Activated CD4-positive, alpha-beta T cell treated with anti-CD3 and anti-CD28 coated beads, Interleukin-2, amount 10 ng/mL, durations not matched to agents 24 days and 14 days (primary cell): ENCODE results near the gene PACSIN1. TPM values are rescaled to one million over a fixed set of nuclear protein-coding genes. Genes with fewer than 3 reads are reported as not detected.

Source experiments
- DNase-seq: peaks from one replicate; pipeline ENCODE4 v3.0.0; 2022
- H3K27ac Mint-ChIP-seq: one replicate; pipeline ENCODE4 v1.8.0; 2022; ENCODE audit warnings: mild to moderate bottlenecking, mixed read lengths
- H3K27me3 Mint-ChIP-seq: one replicate; pipeline ENCODE4 v1.8.0; 2022; ENCODE audit warnings: mixed read lengths
- H3K36me3 Mint-ChIP-seq: one replicate; pipeline ENCODE4 v1.8.0; 2022; ENCODE audit warnings: low read depth, mild to moderate bottlenecking, mixed read lengths
- H3K4me1 Mint-ChIP-seq: one replicate; pipeline ENCODE4 v1.8.0; 2021; ENCODE audit warnings: mixed read lengths
- H3K4me3 Mint-ChIP-seq: one replicate; pipeline ENCODE4 v1.8.0; 2022; ENCODE audit warnings: mild to moderate bottlenecking, moderate library complexity, mixed read lengths
- H3K9me3 Mint-ChIP-seq: one replicate; pipeline ENCODE4 v1.8.0; 2021; ENCODE audit warnings: mixed read lengths
- intact Hi-C: fragments of 100-400 bp; cut with micrococcal nuclease; formaldehyde crosslinking; loops from one replicate; pipeline ENCODE4 v1.15.1; 2023
- total RNA-seq: library from RNA; stranded (reverse); gene quantifications from 2 replicates; pipeline ENCODE4 v1.2.3, GENCODE V29; 2022

The PACSIN1 gene
- total RNA-seq, 1 donor from 2014 or later, result not detected

GRCh38 chr6:34510299-34510698, 44.4 kb downstream of the PACSIN1 start:
- no peak for DNase-seq
- H3K9me3 Mint-ChIP-seq, result no peaks in the 10 kb centered on the region
- no peak overlapping the region for H3K4me3 Mint-ChIP-seq
- no peaks in the 10 kb centered on the region for H3K36me3 Mint-ChIP-seq
- no peaks in the 10 kb centered on the region for H3K4me1 Mint-ChIP-seq
- intact Hi-C loops, result no loop called here
- peaks cover 19% of the 10 kb centered on the region for H3K27me3 Mint-ChIP-seq
- H3K27ac Mint-ChIP-seq, result no peak overlapping the region

- H3K27ac Mint-ChIP-seq, result no peak overlapping the region
- H3K27me3 Mint-ChIP-seq, result peaks cover 17% of the 10 kb centered on the region
- H3K4me3 Mint-ChIP-seq, result no peak overlapping the region
- no peak for DNase-seq
- intact Hi-C loops, result no loop called here
- no peaks in the 10 kb centered on the region for H3K4me1 Mint-ChIP-seq
- no peaks in the 10 kb centered on the region for H3K36me3 Mint-ChIP-seq
- no peaks in the 10 kb centered on the region for H3K9me3 Mint-ChIP-seq
These were observed 45.5 kb downstream of the PACSIN1 start for GRCh38 chr6:34511214-34511914.

DNA sequence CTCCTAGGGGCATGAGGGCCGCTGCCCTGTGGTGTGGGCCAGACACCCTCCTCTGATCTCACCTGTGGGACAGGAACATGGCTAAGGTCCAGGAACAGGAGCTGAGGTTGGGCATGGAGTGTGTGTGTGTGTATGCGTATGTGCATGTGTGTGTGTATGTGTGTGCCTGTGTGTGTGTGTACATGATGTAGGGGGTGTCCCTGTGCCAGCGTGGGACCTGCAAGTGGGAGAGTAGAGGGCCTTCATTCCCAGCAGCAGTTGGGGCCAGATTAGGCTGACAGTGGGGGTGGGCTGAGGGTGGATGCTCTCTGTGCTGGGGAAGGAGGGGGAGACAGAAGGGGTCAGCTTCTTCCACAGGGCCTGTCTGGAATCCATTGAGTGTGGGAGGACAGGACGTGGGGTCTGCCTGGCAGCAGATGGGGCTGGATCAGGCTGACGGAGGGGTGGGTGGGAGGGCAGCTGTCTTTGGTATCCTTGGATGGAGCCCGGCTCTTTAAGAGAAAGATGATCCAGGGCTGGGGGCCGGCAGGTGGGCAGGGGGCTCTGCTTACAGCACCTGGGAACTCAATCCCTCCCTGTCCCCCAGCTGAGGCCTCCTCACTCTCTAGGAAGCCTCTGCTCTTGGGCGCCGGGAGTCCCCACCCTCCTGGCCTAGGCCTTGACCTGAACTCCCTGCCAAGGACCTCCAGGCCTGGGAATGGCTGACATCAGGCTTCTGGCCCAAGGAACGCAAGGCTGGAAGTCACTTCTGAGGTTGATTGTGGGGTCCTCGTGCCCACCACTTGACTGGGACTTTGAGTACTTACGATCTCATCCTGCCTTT, 46.2 kb downstream of the PACSIN1 start:
- Mint-ChIP-seq H3K4me1 (no peaks in the 10 kb centered on the region), H3K27me3 (peaks cover 15% of the 10 kb centered on the region), H3K9me3 (no peaks in the 10 kb centered on the region), H3K4me3 (no peak overlapping the region), H3K27ac (no peak overlapping the region), H3K36me3 (no peaks in the 10 kb centered on the region)
- intact Hi-C loops, result no loop called here
- no peak for DNase-seq

GRCh38 chr6:34512738-34513115, 46.9 kb downstream of the PACSIN1 start:
- no peaks in the 10 kb centered on the region for H3K36me3 Mint-ChIP-seq
- H3K27ac Mint-ChIP-seq, result no peak overlapping the region
- H3K4me1 Mint-ChIP-seq, result no peaks in the 10 kb centered on the region
- H3K9me3 Mint-ChIP-seq, result no peaks in the 10 kb centered on the region
- peaks cover 14% of the 10 kb centered on the region for H3K27me3 Mint-ChIP-seq
- intact Hi-C loops, result no loop called here
- no peak overlapping the region for H3K4me3 Mint-ChIP-seq
- DNase-seq, result no peak

DNA sequence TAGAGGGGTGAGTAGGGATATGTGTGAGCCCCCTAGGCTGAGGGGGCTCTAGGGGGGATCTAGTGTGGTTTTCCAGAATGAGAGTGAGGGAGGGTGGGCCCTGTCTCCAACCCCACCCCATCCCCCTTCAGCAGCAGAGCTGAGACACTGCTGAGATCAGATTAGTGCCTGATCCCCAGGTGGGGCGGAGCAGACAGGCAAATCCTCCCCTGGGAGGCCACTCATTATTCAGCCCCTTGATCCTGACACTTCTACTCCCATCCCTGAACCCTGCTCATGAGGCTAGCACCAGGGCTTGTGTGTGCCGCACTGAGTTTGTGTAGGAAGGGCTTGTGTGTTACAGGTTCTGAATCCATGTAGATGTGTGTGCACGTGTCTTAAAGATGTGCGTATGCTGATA, 47.8 kb downstream of the PACSIN1 start:
- Mint-ChIP-seq H3K4me1 (no peaks in the 10 kb centered on the region), H3K9me3 (no peaks in the 10 kb centered on the region), H3K27me3 (peaks cover 14% of the 10 kb centered on the region), H3K36me3 (no peaks in the 10 kb centered on the region), H3K4me3 (no peak overlapping the region), H3K27ac (no peak overlapping the region)
- intact Hi-C loops, result no loop called here
- no peak for DNase-seq

- DNase-seq, result no peak
- Mint-ChIP-seq H3K27ac (no peak overlapping the region), H3K36me3 (no peaks in the 10 kb centered on the region), H3K4me3 (no peak overlapping the region), H3K4me1 (no peaks in the 10 kb centered on the region), H3K9me3 (no peaks in the 10 kb centered on the region), H3K27me3 (peaks cover 10% of the 10 kb centered on the region)
- intact Hi-C loops, result no loop called here
These were observed 48.2 kb downstream of the PACSIN1 start for GRCh38 chr6:34514112-34514511.

DNA sequence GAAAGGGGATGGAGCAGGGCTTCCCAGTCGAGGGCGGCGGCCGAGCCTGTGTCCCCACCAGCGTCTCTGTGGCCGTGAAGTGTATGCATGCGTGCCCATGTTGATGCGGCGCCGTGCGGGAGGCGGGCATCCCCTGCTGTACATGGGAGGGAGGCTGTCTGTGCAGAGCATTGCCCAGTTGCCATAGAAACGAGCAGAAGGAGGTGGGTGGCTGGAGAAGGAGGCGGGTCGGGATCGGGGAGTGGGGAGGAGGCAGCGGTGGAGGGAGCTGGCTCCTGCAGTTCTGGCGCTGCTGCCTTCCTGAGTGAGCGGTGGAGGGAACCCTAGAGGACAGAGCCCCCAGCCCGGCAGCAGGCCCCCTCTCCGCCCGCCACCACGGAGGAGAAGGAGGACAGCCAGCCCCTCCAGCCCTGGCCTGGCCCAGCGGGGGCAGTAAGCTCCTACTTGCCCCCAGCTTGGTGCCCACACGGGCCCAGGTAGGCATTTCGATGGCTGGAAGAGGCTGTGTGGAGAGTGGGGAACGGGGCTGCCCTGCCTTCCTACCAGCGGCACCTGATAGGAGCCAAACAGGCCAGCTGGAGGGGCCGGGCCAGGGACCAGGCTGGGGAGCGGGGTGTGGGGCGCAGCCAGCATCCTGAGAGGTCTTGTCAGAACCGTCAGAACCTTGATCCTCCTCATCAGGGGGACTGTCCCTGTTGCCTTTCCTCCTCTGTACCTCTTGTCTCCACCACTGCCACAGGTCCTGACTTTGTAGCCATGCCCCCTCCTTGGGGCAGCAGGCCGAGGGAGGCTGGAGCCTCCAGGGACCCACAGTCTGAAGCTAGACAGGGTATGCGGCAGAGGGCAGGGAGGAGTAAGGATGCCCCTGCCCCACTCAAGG, 49.0 kb downstream of the PACSIN1 start:
- H3K9me3 Mint-ChIP-seq, result no peaks in the 10 kb centered on the region
- intact Hi-C loops, result no loop called here
- DNase-seq, result no peak
- no peaks in the 10 kb centered on the region for H3K36me3 Mint-ChIP-seq
- H3K27me3 Mint-ChIP-seq, result peaks cover 9% of the 10 kb centered on the region
- H3K4me1 Mint-ChIP-seq, result no peaks in the 10 kb centered on the region
- no peak overlapping the region for H3K4me3 Mint-ChIP-seq
- no peak overlapping the region for H3K27ac Mint-ChIP-seq

DNA sequence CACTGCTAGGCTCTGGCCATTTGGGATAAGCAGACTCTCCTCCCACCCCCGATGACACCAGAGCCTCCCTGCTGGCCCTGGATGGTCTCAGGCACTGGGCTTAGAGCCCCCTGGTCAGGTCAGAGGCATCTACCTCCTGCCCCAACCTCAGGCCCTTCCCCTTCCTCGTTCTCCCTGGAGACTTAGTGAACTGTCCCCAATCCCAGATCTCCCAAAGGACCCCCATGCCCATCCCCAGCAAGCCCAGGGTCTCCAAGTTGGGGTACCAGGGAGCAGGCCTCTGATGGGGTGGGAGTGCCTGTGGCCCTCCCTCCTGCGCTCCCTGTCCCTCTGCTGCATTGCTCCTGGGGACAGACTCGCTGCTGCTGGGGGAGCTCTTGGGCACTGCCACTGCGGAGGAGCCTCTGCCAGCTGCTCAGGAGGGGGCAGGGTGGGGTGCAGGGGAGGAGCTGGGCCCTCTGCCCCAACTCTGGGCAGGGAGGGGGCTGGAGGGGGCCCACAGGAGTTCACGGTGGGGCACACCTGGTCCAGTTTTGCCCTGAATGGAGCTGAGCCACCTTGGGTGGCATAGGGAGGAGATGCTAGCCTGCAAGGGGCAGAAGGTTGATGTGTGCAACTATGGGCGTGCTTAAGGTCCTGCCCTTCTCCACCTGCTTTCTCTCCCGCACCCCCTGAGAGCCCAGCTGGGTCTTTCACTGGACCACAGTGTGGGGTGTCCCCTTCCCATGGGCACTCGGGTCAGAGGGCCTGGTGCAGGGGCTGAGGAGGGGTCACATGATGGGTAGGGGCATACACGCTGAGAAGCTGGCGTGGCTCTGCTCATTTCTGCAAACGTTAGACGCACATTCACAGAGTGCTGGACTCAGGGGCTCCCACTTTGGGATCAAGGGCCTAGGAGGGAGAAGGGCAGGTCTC, 49.9 kb downstream of the PACSIN1 start:
- Mint-ChIP-seq H3K36me3 (no peaks in the 10 kb centered on the region), H3K4me1 (no peaks in the 10 kb centered on the region), H3K27ac (no peak overlapping the region), H3K9me3 (no peaks in the 10 kb centered on the region), H3K4me3 (no peak overlapping the region), H3K27me3 (peaks cover 9% of the 10 kb centered on the region)
- intact Hi-C loops, result no loop called here
- DNase-seq, result no peak

- Mint-ChIP-seq H3K27me3 (peaks cover 9% of the 10 kb centered on the region), H3K36me3 (no peaks in the 10 kb centered on the region), H3K9me3 (no peaks in the 10 kb centered on the region), H3K4me1 (no peaks in the 10 kb centered on the region), H3K4me3 (no peak overlapping the region), H3K27ac (no peak overlapping the region)
- intact Hi-C loops, result no loop called here
- DNase-seq, result peak; percentile 51
These were observed 50.8 kb downstream of the PACSIN1 start for GRCh38 chr6:34516391-34517324.

DNA sequence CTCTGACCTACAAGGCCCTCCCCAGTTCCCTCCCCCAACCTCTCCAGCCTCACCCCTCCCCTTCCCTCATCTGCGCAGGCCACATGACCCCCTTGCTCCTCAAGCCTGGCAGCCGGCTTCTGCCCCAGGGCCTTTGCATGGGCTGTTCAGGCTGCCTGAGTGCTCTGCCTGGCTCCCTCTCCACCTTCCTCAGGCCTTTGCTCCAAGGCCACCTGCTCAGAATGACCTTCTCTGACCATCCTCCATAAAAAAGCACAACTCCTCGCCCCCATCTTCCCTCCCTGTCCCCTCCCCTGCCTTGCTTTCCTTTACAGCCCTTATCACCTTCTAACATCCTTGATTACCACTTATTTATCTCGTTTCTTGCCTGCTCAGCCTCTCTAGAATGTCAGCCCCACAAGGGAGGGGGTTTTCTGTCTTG, 51.6 kb downstream of the PACSIN1 start:
- Mint-ChIP-seq H3K9me3 (no peaks in the 10 kb centered on the region), H3K36me3 (no peaks in the 10 kb centered on the region), H3K27me3 (peaks cover 9% of the 10 kb centered on the region), H3K27ac (no peak overlapping the region), H3K4me1 (no peaks in the 10 kb centered on the region), H3K4me3 (no peak overlapping the region)
- DNase-seq, result no peak
- intact Hi-C loops, result no loop called here

DNA sequence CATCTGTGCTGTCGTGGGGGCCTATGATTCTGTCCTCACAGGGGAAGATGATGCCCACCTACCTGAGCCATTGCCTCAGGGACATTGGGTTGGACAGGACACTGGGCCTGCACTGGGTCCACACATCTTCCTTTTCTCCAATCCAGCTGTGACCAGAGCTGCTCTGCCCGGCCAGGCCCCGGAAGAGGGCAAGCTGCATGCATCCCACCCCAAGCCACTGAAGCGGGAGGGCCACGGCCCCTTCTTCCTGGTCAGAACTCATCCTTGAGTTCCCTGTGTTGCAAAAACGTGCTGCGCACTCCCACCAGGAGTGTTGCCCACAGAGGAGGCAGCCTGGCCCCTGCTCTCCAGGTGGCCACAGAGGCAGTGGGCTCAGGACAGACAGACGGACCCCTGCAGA, 52.1 kb downstream of the PACSIN1 start:
- no peak for DNase-seq
- Mint-ChIP-seq H3K27ac (no peak overlapping the region), H3K4me1 (no peaks in the 10 kb centered on the region), H3K4me3 (no peak overlapping the region), H3K36me3 (no peaks in the 10 kb centered on the region), H3K27me3 (peaks cover 9% of the 10 kb centered on the region), H3K9me3 (no peaks in the 10 kb centered on the region)
- intact Hi-C loops, result no loop called here

GRCh38 chr6:34518669-34519365, 52.9 kb downstream of the PACSIN1 start:
- H3K27me3 Mint-ChIP-seq, result peaks cover 6% of the 10 kb centered on the region
- H3K36me3 Mint-ChIP-seq, result no peaks in the 10 kb centered on the region
- intact Hi-C loops, result no loop called here
- H3K27ac Mint-ChIP-seq, result no peak overlapping the region
- no peak for DNase-seq
- no peaks in the 10 kb centered on the region for H3K4me1 Mint-ChIP-seq
- no peaks in the 10 kb centered on the region for H3K9me3 Mint-ChIP-seq
- no peak overlapping the region for H3K4me3 Mint-ChIP-seq
